Erythroblast (primary cell): ENCODE measurements around the gene LUM.
"Not testable (repeated sequence)": the region's sequence is repeated elsewhere in the genome, so short reads cannot be mapped to it uniquely, and the experiment has no call there.

Source experiments
- GATA1 ChIP-seq: IDR thresholded peaks from 2 replicates; pipeline ENCODE4 v1.6.1; 2011; ENCODE audit warnings: low read depth, mild to moderate bottlenecking, control low read depth, low read length, moderate library complexity
- POLR2A ChIP-seq: IDR thresholded peaks from 2 replicates; pipeline ENCODE4 v1.6.1; 2011; ENCODE audit warnings: mild to moderate bottlenecking, low read length

- not testable (repeated sequence) for TF ChIP-seq POLR2A, GATA1
Observed at GRCh38 chr12:91089953-91090352, 21.3 kb downstream of the LUM start.
